GM20000 (cell line): ENCODE measurements around the gene DPM3.

ENCODE experiments used
- DNase-seq: peaks from one replicate; pipeline ENCODE4 v3.0.0; 2012; ENCODE audit warnings: low spot score
- TF ChIP-seq, protein P1 (sequence below): IDR thresholded peaks from 2 replicates; pipeline ENCODE4 v1.5.1; 2012; ENCODE audit warnings: mild to moderate bottlenecking, control low read depth; ENCODE audit errors: extremely low read depth, missing control alignments

The DPM3 gene

DNA sequence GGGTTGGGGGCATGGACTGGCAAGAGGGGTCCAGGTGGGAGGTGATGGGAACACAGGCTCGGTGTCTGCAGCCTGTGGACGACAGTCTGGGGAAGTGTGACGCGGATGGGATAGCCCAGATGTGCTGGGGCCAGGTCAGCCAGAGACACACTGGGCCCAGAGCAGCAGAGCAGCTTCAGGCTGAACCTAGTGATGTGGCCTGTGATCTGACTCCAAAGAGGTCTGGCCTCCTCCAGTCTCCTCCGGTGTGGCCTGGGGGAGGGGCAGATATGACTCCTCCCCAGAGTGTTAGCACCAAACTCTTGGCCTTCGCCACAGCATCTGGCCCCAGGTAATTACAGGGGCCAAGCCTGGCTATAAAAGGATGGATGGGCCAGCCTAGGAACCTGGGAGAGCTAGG lies 48.2 kb downstream of the DPM3 start:
- DNase-seq = no peak
- TF ChIP-seq, protein P1, sequence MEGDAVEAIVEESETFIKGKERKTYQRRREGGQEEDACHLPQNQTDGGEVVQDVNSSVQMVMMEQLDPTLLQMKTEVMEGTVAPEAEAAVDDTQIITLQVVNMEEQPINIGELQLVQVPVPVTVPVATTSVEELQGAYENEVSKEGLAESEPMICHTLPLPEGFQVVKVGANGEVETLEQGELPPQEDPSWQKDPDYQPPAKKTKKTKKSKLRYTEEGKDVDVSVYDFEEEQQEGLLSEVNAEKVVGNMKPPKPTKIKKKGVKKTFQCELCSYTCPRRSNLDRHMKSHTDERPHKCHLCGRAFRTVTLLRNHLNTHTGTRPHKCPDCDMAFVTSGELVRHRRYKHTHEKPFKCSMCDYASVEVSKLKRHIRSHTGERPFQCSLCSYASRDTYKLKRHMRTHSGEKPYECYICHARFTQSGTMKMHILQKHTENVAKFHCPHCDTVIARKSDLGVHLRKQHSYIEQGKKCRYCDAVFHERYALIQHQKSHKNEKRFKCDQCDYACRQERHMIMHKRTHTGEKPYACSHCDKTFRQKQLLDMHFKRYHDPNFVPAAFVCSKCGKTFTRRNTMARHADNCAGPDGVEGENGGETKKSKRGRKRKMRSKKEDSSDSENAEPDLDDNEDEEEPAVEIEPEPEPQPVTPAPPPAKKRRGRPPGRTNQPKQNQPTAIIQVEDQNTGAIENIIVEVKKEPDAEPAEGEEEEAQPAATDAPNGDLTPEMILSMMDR = no peak

- peak; percentile 76 for DNase-seq
- TF ChIP-seq, protein P1 = peak; percentile 93
These were observed 49.0 kb downstream of the DPM3 start for GRCh38 chr1:155091071-155092051.
